ENCODE results near the gene POT1. TPM values are rescaled to one million over a fixed set of nuclear protein-coding genes. Genes with fewer than 3 reads are reported as not detected.

The POT1 gene
- total RNA-seq, 1 experiment from 2014 or later: 20.2 TPM

DNA sequence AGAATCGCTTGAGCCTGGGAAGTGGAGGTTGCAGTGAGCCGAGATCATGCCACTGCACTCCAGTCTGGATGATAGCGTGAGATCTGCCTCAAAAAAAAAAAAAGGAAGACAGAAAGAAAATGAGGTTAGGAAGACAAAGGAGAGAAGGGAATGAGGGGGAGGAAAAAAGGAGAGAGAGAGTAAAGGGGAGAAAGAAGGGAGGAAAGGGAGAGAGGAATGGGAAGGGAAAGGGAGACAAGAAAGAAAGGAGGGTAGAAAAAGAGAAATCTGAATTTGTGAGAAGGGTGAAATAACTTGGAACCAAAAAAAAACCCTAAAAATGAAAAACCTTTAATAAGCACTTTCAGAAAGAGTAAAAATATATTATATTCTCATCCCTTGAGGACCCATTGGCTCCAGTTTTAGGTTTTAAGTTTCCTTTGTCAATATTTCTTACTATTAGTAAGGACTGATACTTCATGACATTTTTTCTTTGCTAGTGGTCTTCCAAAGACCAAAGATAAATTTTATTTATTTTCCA, 54.9 kb downstream of the POT1 start:
- ChIA-PET POLR2A (no interaction called here), CTCF (no interaction called here)
- no peak overlapping the region for H3K27ac Mint-ChIP-seq
- ATAC-seq (no peak), DNase-seq (ENCODE audit: low spot score) (no peak)
- no peaks in the 10 kb centered on the region for H3K36me3 Mint-ChIP-seq
- H3K4me3 Mint-ChIP-seq: no peak overlapping the region
- TF ChIP-seq ZNF263 (CRISPR knock-in tag; IDR thresholded peaks at IDR 0.05; ENCODE audit: low read depth): no peak
- TF ChIP-seq, protein P1, sequence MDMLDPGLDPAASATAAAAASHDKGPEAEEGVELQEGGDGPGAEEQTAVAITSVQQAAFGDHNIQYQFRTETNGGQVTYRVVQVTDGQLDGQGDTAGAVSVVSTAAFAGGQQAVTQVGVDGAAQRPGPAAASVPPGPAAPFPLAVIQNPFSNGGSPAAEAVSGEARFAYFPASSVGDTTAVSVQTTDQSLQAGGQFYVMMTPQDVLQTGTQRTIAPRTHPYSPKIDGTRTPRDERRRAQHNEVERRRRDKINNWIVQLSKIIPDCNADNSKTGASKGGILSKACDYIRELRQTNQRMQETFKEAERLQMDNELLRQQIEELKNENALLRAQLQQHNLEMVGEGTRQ (CRISPR knock-in tag; IDR thresholded peaks at IDR 0.05): no peak
- no peak for TF ChIP-seq ZNF423 (CRISPR knock-in tag; IDR thresholded peaks at IDR 0.05)
- TF ChIP-seq ATF1 (CRISPR knock-in tag; IDR thresholded peaks at IDR 0.05): no peak
- TF ChIP-seq ZNF138 (CRISPR knock-in tag; conservative IDR thresholded peaks at IDR 0.05): no peak
- TF ChIP-seq ZNF121 (CRISPR knock-in tag; IDR thresholded peaks at IDR 0.05): no peak
- TF ChIP-seq EMX1 (CRISPR knock-in tag; IDR thresholded peaks at IDR 0.05): no peak
- TF ChIP-seq, protein P2, sequence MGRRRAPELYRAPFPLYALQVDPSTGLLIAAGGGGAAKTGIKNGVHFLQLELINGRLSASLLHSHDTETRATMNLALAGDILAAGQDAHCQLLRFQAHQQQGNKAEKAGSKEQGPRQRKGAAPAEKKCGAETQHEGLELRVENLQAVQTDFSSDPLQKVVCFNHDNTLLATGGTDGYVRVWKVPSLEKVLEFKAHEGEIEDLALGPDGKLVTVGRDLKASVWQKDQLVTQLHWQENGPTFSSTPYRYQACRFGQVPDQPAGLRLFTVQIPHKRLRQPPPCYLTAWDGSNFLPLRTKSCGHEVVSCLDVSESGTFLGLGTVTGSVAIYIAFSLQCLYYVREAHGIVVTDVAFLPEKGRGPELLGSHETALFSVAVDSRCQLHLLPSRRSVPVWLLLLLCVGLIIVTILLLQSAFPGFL (CRISPR knock-in tag; IDR thresholded peaks at IDR 0.05; ENCODE audit: borderline replicate concordance): no peak
- no peak for TF ChIP-seq MXD4 (CRISPR knock-in tag; IDR thresholded peaks at IDR 0.05; ENCODE audit: borderline replicate concordance)
- no peak for TF ChIP-seq ZNF396 (CRISPR knock-in tag; IDR thresholded peaks at IDR 0.05; ENCODE audit: borderline replicate concordance)
- no peak for TF ChIP-seq OVOL2 (CRISPR knock-in tag; IDR thresholded peaks at IDR 0.05; ENCODE audit: borderline replicate concordance)
- TF ChIP-seq TEAD4 (CRISPR knock-in tag; IDR thresholded peaks at IDR 0.05): no peak
- no peak for TF ChIP-seq JAZF1 (CRISPR knock-in tag; IDR thresholded peaks at IDR 0.05)
- TF ChIP-seq, protein P3, sequence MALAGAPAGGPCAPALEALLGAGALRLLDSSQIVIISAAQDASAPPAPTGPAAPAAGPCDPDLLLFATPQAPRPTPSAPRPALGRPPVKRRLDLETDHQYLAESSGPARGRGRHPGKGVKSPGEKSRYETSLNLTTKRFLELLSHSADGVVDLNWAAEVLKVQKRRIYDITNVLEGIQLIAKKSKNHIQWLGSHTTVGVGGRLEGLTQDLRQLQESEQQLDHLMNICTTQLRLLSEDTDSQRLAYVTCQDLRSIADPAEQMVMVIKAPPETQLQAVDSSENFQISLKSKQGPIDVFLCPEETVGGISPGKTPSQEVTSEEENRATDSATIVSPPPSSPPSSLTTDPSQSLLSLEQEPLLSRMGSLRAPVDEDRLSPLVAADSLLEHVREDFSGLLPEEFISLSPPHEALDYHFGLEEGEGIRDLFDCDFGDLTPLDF (CRISPR knock-in tag; IDR thresholded peaks at IDR 0.05): no peak
- TF ChIP-seq, protein P4, sequence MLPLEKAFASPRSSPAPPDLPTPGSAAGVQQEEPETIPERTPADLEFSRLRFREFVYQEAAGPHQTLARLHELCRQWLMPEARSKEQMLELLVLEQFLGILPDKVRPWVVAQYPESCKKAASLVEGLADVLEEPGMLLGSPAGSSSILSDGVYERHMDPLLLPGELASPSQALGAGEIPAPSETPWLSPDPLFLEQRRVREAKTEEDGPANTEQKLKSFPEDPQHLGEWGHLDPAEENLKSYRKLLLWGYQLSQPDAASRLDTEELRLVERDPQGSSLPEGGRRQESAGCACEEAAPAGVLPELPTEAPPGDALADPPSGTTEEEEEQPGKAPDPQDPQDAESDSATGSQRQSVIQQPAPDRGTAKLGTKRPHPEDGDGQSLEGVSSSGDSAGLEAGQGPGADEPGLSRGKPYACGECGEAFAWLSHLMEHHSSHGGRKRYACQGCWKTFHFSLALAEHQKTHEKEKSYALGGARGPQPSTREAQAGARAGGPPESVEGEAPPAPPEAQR (CRISPR knock-in tag; IDR thresholded peaks at IDR 0.05): no peak
- TF ChIP-seq ZNF317 (CRISPR knock-in tag; IDR thresholded peaks at IDR 0.05; ENCODE audit: borderline replicate concordance, low read depth): no peak
- TF ChIP-seq, protein P5, sequence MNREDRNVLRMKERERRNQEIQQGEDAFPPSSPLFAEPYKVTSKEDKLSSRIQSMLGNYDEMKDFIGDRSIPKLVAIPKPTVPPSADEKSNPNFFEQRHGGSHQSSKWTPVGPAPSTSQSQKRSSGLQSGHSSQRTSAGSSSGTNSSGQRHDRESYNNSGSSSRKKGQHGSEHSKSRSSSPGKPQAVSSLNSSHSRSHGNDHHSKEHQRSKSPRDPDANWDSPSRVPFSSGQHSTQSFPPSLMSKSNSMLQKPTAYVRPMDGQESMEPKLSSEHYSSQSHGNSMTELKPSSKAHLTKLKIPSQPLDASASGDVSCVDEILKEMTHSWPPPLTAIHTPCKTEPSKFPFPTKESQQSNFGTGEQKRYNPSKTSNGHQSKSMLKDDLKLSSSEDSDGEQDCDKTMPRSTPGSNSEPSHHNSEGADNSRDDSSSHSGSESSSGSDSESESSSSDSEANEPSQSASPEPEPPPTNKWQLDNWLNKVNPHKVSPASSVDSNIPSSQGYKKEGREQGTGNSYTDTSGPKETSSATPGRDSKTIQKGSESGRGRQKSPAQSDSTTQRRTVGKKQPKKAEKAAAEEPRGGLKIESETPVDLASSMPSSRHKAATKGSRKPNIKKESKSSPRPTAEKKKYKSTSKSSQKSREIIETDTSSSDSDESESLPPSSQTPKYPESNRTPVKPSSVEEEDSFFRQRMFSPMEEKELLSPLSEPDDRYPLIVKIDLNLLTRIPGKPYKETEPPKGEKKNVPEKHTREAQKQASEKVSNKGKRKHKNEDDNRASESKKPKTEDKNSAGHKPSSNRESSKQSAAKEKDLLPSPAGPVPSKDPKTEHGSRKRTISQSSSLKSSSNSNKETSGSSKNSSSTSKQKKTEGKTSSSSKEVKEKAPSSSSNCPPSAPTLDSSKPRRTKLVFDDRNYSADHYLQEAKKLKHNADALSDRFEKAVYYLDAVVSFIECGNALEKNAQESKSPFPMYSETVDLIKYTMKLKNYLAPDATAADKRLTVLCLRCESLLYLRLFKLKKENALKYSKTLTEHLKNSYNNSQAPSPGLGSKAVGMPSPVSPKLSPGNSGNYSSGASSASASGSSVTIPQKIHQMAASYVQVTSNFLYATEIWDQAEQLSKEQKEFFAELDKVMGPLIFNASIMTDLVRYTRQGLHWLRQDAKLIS (CRISPR knock-in tag; IDR thresholded peaks at IDR 0.05; ENCODE audit: borderline replicate concordance): no peak
- no peak for TF ChIP-seq GABPB1 (CRISPR knock-in tag; IDR thresholded peaks at IDR 0.05)
- H3K9me3 Mint-ChIP-seq: no peaks in the 10 kb centered on the region
- no peaks in the 10 kb centered on the region for H3K27me3 Mint-ChIP-seq (ENCODE audit: low read depth)
- no peaks in the 10 kb centered on the region for H3K4me1 Mint-ChIP-seq

Data from WTC11 (cell line).